Mucosa of descending colon (tissue), 3 donors: ENCODE data around the gene CCSER1. TPM values are rescaled to one million over a fixed set of nuclear protein-coding genes. Genes with fewer than 3 reads are reported as not detected.

Experiments used
- ATAC-seq: fragments of 200-7000 bp; cut with Tn5 transposase; one replicate; pipeline ENCODE4 v1.9.1; 2020; ENCODE audit warnings: mild to moderate bottlenecking, moderate library complexity
- DNase-seq, 3 donors: peaks; one replicate each; pipeline ENCODE4 v3.0.0-alpha.2; 2020
- H3K36me3 ChIP-seq: fragments of 200-600 bp; one replicate; pipeline ENCODE4 v1.8.0; 2021; ENCODE audit warnings: low read depth, mild to moderate bottlenecking
- H3K4me1 ChIP-seq: fragments of 200-600 bp; one replicate; pipeline ENCODE4 v1.8.0; 2021; ENCODE audit warnings: low read depth, mild to moderate bottlenecking
- H3K4me3 ChIP-seq: fragments of 200-600 bp; one replicate; pipeline ENCODE4 v1.8.0; 2021; ENCODE audit warnings: mild to moderate bottlenecking
- H3K9me3 ChIP-seq: fragments of 200-600 bp; one replicate; pipeline ENCODE4 v1.8.0; 2021; ENCODE audit warnings: mild to moderate bottlenecking
- CTCF ChIP-seq: fragments of 200-600 bp; IDR thresholded peaks from one replicate; pipeline ENCODE4 v1.8.0; 2022; ENCODE audit warnings: antibody characterized with exemption, mild to moderate bottlenecking
- intact Hi-C, 2 donors: fragments of 100-400 bp; cut with DNase I in 1 of 2; cut with micrococcal nuclease in 1 of 2; formaldehyde crosslinking; loops; one replicate each; pipeline versions ENCODE4 v1.11.0 to v1.11.1; 2022; cut with DNase I, micrococcal nuclease
- total RNA-seq, 3 donors: library from RNA; stranded (reverse); fragmentation: NEBNext Ultra II Directional in 2 of 3; extraction: Animal tissue kit (Norgen Biotek cat#: 25700) in 2 of 3; gene quantifications; one replicate each; pipeline versions ENCODE4 v1.2.1 to v1.2.4, GENCODE V29; 2021 to 2023
- donor health status: DM: no; HTN: no; CAD: no; lungs with moderate emphysema.
- donor health status: DM: no; HTN: no; CAD: no.
- donor health status: DM: no; HTN: yes; CAD: no.

CCSER1 gene
- total RNA-seq, 3 donors from 2014 or later = 11.1 to 32.4 (median 13.3) TPM

GRCh38 chr4:90769251-90769650, 642.1 kb downstream of the CCSER1 start:
- TF ChIP-seq CTCF = no peak
- Histone ChIP-seq H3K4me3 (no peak overlapping the region), H3K4me1 (no peaks in the 10 kb centered on the region), H3K9me3 (no peaks in the 10 kb centered on the region), H3K36me3 (no peaks in the 10 kb centered on the region)
- DNase-seq = no peak
- intact Hi-C loops = no loop called here
- no peak for ATAC-seq

GRCh38 chr4:90780193-90780592, 653.0 kb downstream of the CCSER1 start:
- ATAC-seq (no peak), DNase-seq (no peak)
- H3K4me1 ChIP-seq = no peaks in the 10 kb centered on the region
- no peaks in the 10 kb centered on the region for H3K9me3 ChIP-seq
- H3K4me3 ChIP-seq = no peak overlapping the region
- intact Hi-C loops = no loop called here
- TF ChIP-seq CTCF = no peak
- H3K36me3 ChIP-seq = no peaks in the 10 kb centered on the region

GRCh38 chr4:90786602-90787001, 659.4 kb downstream of the CCSER1 start:
- TF ChIP-seq CTCF = no peak
- ATAC-seq = no peak
- Histone ChIP-seq H3K4me1 (no peaks in the 10 kb centered on the region), H3K4me3 (no peak overlapping the region), H3K9me3 (no peaks in the 10 kb centered on the region), H3K36me3 (no peaks in the 10 kb centered on the region)
- no peak for DNase-seq
- intact Hi-C loops = no loop called here

GRCh38 chr4:90792696-90793095, 665.5 kb downstream of the CCSER1 start:
- no peak overlapping the region for H3K4me3 ChIP-seq
- TF ChIP-seq CTCF = no peak
- DNase-seq (no peak), ATAC-seq (no peak)
- H3K4me1 ChIP-seq = no peaks in the 10 kb centered on the region
- H3K36me3 ChIP-seq = no peaks in the 10 kb centered on the region
- H3K9me3 ChIP-seq = peaks cover 1% of the 10 kb centered on the region
- intact Hi-C loops = no loop called here

- Histone ChIP-seq H3K9me3 (peaks cover 4% of the 10 kb centered on the region), H3K4me1 (no peaks in the 10 kb centered on the region), H3K4me3 (no peak overlapping the region), H3K36me3 (no peaks in the 10 kb centered on the region)
- intact Hi-C loops = no loop called here
- DNase-seq (no peak), ATAC-seq (no peak)
- no peak for TF ChIP-seq CTCF
These were observed 671.8 kb downstream of the CCSER1 start for GRCh38 chr4:90798948-90799347.

GRCh38 chr4:90799895-90800294, 672.7 kb downstream of the CCSER1 start:
- H3K36me3 ChIP-seq = no peaks in the 10 kb centered on the region
- ATAC-seq = no peak
- no peak for DNase-seq
- intact Hi-C loops = no loop called here
- H3K4me3 ChIP-seq = no peak overlapping the region
- no peaks in the 10 kb centered on the region for H3K4me1 ChIP-seq
- peaks cover 4% of the 10 kb centered on the region for H3K9me3 ChIP-seq
- no peak for TF ChIP-seq CTCF
